ENCODE data around the gene PEX16. TPM values are rescaled to one million over a fixed set of nuclear protein-coding genes. Genes with fewer than 3 reads are reported as not detected.

PEX16 gene
- total RNA-seq, 1 experiment from 2014 or later, result 28.1 TPM

DNA sequence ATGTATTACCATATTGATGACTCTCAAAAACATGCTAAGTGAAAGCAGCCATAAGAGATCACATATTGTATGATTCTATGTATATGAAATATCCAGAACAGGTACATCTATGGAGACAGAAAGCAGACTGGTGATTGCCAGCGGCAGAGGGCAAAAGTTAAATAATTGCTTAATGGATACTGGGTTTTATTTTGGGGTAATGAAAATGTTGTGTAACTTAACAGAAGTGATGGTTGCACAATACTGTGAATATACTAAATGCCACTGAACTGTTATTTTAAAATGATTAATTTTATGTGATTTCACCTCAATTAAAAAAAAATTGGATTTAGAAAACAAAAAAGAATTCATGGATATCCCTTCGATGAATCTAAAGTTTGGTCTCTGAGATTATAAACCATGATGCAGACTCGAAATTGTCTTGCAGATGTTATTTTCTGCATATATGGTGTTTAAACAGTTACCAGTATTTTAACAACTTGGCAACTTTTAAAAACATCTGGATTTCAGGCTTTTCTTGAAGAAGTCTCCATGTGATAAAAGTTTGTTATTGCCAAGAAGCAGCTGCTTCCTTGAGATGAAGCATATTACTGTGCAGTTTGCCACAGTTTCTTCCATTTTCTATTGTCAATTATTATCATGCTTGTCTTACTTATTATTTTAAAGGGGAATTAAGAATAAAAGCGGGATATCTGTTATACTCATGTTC, 42.9 kb upstream of the PEX16 start:
- POLR2A ChIA-PET, result interaction anchor here (0.6 kb wide), 1 partner anchor 31 kb away, joined by 3 read pairs; no protein-coding TSS in a partner anchor
- H3K36me3 Mint-ChIP-seq (ENCODE audit: insufficient read depth, unreplicated experiment), result peaks cover 31% of the 10 kb centered on the region
- CTCF ChIA-PET, result interaction anchor here (0.7 kb wide), 1 partner anchor 355 kb away, joined by 3 read pairs; no protein-coding TSS in a partner anchor

DNA sequence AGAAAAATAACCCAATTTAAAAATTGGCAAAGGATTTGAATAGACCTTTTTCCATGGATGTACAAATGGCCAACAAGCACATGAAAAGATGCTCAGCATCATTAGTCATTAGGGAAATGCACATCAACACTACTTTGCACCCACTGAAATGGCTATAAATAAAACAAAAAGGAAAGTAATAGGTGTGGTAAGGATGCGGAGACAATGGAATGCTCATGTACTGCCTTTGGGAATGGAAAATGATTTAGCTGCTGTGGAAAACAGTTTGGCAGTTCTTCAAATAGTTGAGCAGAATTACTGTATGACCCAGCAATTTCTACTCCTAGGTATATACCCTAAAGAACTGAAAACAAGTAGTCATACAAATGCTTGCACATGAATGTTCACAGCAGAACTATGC, 42.2 kb upstream of the PEX16 start:
- H3K27me3 Mint-ChIP-seq (ENCODE audit: insufficient read depth, unreplicated experiment), result no peaks in the 10 kb centered on the region
- intact Hi-C loops (cut with micrococcal nuclease), result no loop called here
- H3K27ac Mint-ChIP-seq (ENCODE audit: low read depth, unreplicated experiment), result no peak overlapping the region
- no peak overlapping the region for H3K4me3 Mint-ChIP-seq (ENCODE audit: unreplicated experiment)
- H3K36me3 Mint-ChIP-seq (ENCODE audit: insufficient read depth, unreplicated experiment), result peaks cover 35% of the 10 kb centered on the region
- BruUV-seq (replicated peaks), result no TSS peak
- H3K4me1 Mint-ChIP-seq (ENCODE audit: insufficient read depth, unreplicated experiment), result peaks cover 13% of the 10 kb centered on the region
- no peak for DNase-seq (ENCODE audit: unreplicated experiment)
- POLR2A ChIA-PET, result interaction anchor here (1.1 kb wide), 1 partner anchor 27 kb away, joined by 3 read pairs; no protein-coding TSS in a partner anchor
- CTCF ChIA-PET, result no interaction called here
- H3K9me3 Mint-ChIP-seq (ENCODE audit: unreplicated experiment), result no peaks in the 10 kb centered on the region
- TF ChIP-seq, protein P1, sequence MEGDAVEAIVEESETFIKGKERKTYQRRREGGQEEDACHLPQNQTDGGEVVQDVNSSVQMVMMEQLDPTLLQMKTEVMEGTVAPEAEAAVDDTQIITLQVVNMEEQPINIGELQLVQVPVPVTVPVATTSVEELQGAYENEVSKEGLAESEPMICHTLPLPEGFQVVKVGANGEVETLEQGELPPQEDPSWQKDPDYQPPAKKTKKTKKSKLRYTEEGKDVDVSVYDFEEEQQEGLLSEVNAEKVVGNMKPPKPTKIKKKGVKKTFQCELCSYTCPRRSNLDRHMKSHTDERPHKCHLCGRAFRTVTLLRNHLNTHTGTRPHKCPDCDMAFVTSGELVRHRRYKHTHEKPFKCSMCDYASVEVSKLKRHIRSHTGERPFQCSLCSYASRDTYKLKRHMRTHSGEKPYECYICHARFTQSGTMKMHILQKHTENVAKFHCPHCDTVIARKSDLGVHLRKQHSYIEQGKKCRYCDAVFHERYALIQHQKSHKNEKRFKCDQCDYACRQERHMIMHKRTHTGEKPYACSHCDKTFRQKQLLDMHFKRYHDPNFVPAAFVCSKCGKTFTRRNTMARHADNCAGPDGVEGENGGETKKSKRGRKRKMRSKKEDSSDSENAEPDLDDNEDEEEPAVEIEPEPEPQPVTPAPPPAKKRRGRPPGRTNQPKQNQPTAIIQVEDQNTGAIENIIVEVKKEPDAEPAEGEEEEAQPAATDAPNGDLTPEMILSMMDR (IDR thresholded peaks at IDR 0.05; ENCODE audit: unreplicated experiment), result no peak

More for the DNA sequence above, 42.9 kb upstream of the PEX16 start:
- Mint-ChIP-seq H3K4me3 (ENCODE audit: unreplicated experiment) (no peak overlapping the region), H3K9me3 (ENCODE audit: unreplicated experiment) (no peaks in the 10 kb centered on the region), H3K27ac (ENCODE audit: low read depth, unreplicated experiment) (no peak overlapping the region), H3K4me1 (ENCODE audit: insufficient read depth, unreplicated experiment) (peaks cover 13% of the 10 kb centered on the region), H3K27me3 (ENCODE audit: insufficient read depth, unreplicated experiment) (no peaks in the 10 kb centered on the region)
- intact Hi-C loops (cut with micrococcal nuclease), result no loop called here
- BruUV-seq (replicated peaks), result no TSS peak
- no peak for DNase-seq (ENCODE audit: unreplicated experiment)
- TF ChIP-seq, protein P1 (IDR thresholded peaks at IDR 0.05; ENCODE audit: unreplicated experiment), result no peak

DNA sequence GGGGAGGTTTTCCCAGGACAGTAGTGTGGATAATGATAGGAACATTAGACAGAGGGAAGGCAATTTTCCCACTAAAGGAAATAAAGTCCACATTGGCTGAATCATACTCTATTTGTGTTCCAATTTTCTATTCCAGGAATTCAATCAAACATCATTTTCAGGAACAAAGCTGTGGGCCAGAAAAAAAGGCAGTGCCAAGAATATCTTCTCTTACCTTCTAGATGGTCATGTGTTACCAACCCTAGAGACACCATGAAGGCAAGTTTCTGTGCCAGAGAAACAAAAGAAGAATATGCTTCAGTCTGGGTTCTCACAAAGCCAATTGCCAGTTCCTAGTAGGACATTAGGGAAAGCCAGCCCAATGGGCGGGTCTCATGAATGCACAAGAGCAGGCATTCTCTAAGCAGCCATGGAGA, 32.3 kb upstream of the PEX16 start:
- DNase-seq (ENCODE audit: unreplicated experiment), result no peak
- TF ChIP-seq, protein P1 (IDR thresholded peaks at IDR 0.05; ENCODE audit: unreplicated experiment), result no peak
- intact Hi-C loops (cut with micrococcal nuclease), result no loop called here
- H3K27ac Mint-ChIP-seq (ENCODE audit: low read depth, unreplicated experiment), result no peak overlapping the region
- no TSS peak for BruUV-seq (replicated peaks)
- H3K36me3 Mint-ChIP-seq (ENCODE audit: insufficient read depth, unreplicated experiment), result peaks cover 89% of the 10 kb centered on the region
- no peaks in the 10 kb centered on the region for H3K4me1 Mint-ChIP-seq (ENCODE audit: insufficient read depth, unreplicated experiment)
- no peaks in the 10 kb centered on the region for H3K27me3 Mint-ChIP-seq (ENCODE audit: insufficient read depth, unreplicated experiment)
- ChIA-PET POLR2A (no interaction called here), CTCF (interaction anchor here (0.6 to 3.4 kb wide), 4 partner anchors 15 to 645 kb away, joined by 3 to 22 read pairs (median 4); no protein-coding TSS in a partner anchor)
- no peak overlapping the region for H3K4me3 Mint-ChIP-seq (ENCODE audit: unreplicated experiment)
- no peaks in the 10 kb centered on the region for H3K9me3 Mint-ChIP-seq (ENCODE audit: unreplicated experiment)

DNA sequence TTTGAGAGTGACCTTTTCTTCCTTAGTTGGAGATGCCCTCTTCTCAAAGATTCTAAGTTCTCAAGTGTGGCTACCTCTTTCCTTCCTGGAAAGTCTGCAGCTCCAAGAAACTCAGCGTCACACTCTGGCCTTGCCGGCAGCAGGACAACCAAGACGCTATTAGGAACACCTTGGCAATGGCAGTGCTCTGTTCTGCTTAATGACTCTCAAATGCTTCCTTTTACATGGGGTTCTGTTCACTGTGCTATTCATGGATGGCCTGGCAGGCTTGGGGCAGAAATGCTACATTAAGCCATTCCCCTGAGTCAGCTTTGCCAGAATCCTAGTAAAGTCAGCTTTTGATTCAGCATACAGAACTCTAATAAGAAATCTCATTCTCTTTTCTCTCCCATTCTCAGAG, 30.7 kb upstream of the PEX16 start:
- POLR2A ChIA-PET, result interaction anchor here (0.7 to 1.2 kb wide), 2 partner anchors 16 to 17 kb away, joined by 3 to 5 read pairs; no protein-coding TSS in a partner anchor
- TF ChIP-seq, protein P1 (IDR thresholded peaks at IDR 0.05; ENCODE audit: unreplicated experiment), result no peak
- H3K4me1 Mint-ChIP-seq (ENCODE audit: insufficient read depth, unreplicated experiment), result no peaks in the 10 kb centered on the region
- BruUV-seq (replicated peaks), result no TSS peak
- CTCF ChIA-PET, result interaction anchor here (0.7 to 2.8 kb wide), 2 partner anchors 17 to 22 kb away, joined by 4 to 12 read pairs; no protein-coding TSS in a partner anchor
- no peak for DNase-seq (ENCODE audit: unreplicated experiment)
- no peak overlapping the region for H3K27ac Mint-ChIP-seq (ENCODE audit: low read depth, unreplicated experiment)
- intact Hi-C loops (cut with micrococcal nuclease), result no loop called here
- H3K27me3 Mint-ChIP-seq (ENCODE audit: insufficient read depth, unreplicated experiment), result no peaks in the 10 kb centered on the region
- no peaks in the 10 kb centered on the region for H3K9me3 Mint-ChIP-seq (ENCODE audit: unreplicated experiment)
- no peak overlapping the region for H3K4me3 Mint-ChIP-seq (ENCODE audit: unreplicated experiment)
- peaks cover 94% of the 10 kb centered on the region for H3K36me3 Mint-ChIP-seq (ENCODE audit: insufficient read depth, unreplicated experiment)

Measured in MCF 10A (cell line).